D341Med (cell line): Measurements from ENCODE around the gene CAMKMT.
A peak's percentile ranks its signal among the peaks of the same experiment; 100 is the strongest.

ENCODE experiments used
- DNase-seq: peaks from one replicate; pipeline ENCODE4 v3.0.0; 2012; ENCODE audit warnings: low spot score

CAMKMT gene

GRCh38 chr2:44743473-44743872 lies 381.7 kb downstream of the CAMKMT start:
- DNase-seq, result no peak

DNA sequence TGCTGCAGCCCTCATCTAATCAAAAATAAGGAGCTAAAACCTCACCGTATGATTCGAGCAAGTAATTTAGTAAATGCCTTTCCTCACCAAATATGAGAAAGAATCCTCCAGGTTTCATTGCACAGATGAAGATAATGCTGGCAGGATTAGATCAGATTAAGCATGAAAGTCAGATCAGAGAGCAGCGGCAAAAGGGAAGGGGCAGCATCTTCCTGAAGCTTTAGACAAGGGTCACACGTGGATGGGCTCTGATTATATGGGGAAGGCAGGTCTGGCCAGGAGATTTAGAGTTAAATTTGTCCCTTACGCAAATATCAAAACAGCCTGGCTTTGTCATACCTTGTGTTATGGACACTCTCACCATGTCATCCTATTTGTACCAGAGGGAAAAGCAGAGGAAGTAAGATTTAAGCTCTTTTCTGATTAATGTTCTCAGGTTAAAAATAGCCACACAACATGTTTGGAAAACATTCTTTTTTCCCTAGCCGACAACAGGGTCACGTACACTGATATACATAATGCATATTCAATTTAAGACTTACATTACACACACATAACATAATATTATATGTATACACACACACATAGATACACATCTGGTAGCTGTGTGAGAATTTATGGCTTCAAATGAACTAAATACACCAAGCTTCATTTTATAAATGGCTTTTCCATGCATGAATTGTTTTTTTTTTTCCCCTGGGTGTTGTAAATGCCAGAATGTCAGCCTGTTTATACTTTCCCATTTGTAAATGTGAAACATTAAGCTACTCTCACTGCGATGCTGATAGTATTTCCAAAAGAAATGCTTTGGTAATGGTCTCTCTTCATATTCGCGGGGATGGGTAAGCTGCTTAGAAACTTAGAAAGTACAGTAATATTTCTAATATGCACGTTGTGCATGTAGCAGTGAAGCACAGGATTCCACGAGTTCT lies 383.5 kb downstream of the CAMKMT start:
- DNase-seq, result peak; percentile 52

- DNase-seq, result no peak
Observed at GRCh38 chr2:44745922-44746766, 384.4 kb downstream of the CAMKMT start.

DNA sequence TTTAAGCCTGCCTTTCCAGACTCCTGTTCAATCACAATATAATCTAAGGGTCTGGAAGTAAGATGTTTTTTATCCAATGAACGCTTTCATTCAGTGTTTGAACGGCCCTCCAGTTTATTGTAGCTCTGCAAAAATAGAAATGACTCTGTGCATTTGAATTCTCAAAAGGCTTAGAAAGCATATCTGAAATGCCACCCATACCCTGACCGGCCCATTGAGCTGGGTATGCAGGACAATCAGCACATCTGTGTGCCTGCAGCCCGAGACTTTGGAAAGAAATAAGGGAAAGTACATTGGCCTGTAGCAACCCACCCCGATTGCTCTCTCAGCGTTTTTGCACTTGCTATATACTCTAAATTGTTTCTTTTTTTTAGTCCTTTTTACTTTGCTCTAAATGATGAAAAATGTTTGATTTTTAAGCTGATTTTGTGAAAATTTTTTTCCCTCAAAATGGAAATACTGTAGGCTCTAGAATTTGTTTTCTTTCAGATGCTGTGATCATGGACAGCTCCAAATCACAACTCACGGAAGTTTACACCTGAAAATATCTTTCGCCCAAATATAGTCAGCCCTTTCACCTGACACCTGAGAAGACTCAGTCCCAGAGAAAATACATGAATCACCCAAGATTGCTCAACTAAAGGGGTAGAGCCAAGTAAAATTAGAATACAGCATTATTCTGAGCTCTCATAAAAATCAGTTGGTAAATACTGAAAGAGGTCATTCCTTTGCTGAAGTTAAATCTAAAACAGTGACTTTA lies 385.3 kb downstream of the CAMKMT start:
- no peak for DNase-seq

DNA sequence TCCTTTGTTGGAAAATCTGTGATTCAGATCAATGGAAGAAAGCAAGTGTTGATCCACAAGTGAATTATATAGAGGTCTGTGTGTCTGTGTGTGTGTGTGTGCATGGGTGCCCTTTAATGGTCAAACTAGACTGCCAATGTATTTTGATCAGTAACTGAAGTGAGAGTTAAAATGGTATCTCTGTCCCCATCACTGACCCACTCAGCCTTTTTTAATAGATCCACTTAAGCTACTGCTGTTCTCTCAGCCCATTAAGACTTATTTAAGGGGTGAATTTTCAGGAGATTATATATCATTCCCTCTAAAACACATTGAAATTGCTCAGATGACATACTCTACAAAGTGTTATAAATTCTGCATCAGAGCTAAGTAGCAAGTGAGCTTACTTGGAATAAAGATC lies 386.0 kb downstream of the CAMKMT start:
- no peak for DNase-seq

GRCh38 chr2:44751754-44752479 lies 390.2 kb downstream of the CAMKMT start:
- no peak for DNase-seq

DNA sequence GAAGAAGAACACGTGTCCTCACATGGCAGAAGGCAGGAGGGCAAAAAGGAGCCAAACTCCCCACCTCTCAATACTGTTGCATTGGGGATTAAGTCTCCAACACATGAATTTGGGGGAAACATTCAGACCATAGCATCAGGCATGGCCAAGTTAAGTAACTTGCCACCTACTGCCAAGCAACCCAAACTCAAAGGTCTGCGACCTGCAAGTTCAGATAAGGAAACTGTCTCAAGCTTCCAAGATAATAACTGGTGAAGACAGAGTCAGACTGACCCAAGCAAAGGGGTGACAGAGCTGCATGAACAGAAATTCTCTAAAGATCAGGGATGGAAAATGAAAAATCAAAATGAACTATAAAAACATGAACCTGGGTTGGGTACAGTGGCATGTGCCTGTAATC lies 391.0 kb downstream of the CAMKMT start:
- DNase-seq, result no peak

DNA sequence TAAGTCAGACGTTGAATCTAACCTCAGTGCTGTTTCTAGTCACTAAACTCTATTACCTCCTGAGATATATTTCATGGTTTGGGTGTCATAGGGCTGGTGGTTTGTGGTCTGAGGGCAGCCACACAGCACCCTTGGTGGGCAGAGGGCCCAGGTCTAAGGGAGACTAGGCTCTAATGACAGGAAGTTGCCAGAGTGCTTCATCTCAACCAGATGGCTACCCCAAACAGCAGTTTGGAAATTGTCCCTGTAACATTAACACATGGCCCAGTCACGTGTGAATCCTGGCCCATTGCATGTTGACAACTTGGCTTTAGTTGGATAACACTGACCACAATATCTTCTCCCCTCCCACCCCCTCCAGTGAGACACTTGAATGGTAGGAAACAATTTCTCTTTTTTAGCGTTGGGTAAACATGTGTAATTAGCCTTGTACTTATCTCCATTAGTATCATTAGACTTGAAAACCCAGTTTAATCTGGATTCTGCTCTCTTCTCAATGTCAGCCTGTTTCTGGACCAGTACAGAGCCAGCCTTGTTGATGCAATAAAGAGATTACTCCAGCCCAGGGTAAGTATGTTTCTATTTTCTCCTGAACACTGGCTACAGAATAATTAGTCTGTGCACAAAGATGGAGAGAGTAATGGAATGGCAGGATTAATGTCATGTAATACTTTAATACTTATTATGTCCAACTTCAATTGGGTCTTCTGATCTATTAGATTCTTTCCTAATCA lies 392.0 kb downstream of the CAMKMT start:
- DNase-seq, result no peak

GRCh38 chr2:44758591-44758990 lies 396.8 kb downstream of the CAMKMT start:
- no peak for DNase-seq

GRCh38 chr2:44759823-44760222 lies 398.1 kb downstream of the CAMKMT start:
- DNase-seq, result no peak

GRCh38 chr2:44763275-44763782 lies 401.6 kb downstream of the CAMKMT start:
- no peak for DNase-seq

DNA sequence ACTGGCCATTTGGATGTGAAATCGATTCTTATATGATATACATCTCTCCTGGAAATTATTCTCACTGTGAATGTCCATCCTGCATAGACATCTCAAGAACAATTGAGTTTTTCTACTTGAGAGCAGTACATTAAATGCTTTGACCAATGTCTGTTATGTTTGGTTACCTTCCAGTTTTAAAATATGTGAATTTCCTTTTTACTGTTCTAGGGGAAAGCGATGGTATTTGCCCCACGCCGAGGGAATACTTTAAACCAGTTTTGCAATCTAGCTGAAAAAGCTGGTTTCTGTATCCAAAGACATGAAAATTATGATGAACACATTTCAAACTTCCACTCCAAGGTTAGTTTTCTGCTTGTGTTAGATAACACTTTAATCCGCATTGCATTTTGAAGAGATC lies 404.5 kb downstream of the CAMKMT start:
- no peak for DNase-seq

DNA sequence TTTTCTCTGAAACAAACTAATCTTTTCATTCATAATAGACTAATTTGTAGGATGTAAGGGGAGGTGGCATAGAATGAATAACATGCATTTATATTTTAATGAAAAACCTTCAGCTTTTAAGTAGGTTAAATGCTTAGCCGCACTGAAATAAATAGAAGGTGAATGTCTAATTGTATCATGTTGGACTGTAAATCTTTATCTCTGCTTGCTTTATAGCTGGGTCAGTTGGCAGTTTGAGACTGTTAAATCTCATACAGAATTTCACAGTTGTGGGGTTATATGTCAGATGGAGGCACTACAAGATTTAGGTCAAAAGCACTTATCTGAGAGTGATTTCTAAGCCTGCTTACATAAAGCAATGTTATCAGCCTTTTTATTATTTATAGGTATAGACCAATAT lies 405.0 kb downstream of the CAMKMT start:
- DNase-seq, result no peak

GRCh38 chr2:44767691-44768090 lies 405.9 kb downstream of the CAMKMT start:
- no peak for DNase-seq

- peak; percentile 67 for DNase-seq
Observed at GRCh38 chr2:44768438-44769236, 406.9 kb downstream of the CAMKMT start.

DNA sequence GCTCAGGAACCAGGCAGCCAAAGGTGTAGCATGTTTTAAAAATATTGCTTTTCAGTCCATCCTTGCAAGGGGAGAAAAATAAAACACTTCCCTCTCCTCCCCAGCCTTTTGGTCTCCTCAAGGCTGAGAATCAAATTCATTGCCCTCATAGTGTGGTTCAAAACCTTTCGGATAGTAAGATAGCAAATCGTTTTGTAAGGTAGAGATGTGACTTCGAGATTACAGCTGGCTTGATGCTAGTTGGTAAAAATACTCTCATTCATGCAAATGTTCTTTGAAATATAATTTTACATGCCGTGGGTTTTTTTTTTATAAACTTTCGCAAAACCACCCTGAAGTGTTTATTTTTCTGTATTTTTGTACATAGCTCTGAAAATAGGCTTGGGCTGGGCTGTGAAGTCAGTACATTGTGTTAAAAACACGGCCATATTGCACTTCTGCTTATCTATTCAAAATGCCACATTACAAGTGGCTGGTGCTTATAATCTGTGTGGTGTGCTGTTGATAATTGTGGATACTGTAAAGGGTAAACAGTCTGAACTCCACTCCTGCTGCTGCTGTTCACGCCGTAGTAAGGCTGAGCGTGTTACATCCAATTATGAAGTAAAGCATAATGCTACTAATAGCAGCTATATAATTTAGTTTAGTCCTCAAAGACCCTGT lies 407.7 kb downstream of the CAMKMT start:
- no peak for DNase-seq

DNA sequence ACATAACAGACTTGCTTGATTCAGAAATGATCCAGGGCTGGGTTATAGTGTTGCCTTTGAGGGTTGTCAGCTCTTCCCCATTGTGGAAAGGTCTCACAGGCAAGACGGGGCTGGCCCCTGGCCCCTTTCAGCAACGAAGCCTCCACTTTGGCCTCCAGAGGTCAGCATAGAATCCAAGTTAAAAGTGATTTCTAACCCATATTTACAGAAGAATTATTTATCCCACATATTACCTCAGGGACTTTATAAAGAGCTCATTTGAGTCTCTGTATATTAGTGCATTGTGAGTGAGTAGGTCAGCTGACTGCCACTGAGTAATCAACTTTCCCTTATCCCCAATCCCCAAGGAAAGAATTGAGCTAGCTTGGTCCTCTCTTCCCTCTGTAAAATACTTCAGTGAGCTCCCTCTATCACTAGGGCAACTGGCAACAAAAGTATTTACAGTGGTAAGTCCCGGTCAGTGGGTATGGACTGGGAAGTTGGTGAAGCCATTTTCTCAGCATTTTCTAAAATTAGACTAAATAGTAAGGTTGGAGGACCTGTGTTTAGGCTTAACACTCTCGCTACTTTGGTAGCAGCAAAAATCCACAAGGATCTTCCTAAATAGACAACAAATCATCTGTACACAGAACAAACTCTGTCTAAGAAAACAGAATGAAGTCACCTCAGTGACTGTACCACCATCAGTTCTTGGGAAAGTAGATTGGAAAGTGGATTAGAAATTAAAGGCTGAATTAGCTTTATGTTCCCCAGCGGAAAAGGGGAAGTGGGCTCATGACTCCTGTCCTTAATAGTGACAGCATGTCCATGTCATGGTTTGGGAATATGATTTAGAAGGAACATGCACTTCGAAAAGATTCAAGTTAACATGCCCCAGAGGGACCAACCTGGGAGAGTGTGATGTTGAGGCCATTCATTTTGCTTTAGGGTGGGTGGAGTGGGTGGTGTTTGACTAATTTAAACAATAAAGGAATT lies 408.8 kb downstream of the CAMKMT start:
- DNase-seq, result peak; percentile 52

GRCh38 chr2:44771522-44771921 lies 409.8 kb downstream of the CAMKMT start:
- DNase-seq, result no peak
